ENCODE measurements around the gene CLPSL2.

The CLPSL2 gene

DNA sequence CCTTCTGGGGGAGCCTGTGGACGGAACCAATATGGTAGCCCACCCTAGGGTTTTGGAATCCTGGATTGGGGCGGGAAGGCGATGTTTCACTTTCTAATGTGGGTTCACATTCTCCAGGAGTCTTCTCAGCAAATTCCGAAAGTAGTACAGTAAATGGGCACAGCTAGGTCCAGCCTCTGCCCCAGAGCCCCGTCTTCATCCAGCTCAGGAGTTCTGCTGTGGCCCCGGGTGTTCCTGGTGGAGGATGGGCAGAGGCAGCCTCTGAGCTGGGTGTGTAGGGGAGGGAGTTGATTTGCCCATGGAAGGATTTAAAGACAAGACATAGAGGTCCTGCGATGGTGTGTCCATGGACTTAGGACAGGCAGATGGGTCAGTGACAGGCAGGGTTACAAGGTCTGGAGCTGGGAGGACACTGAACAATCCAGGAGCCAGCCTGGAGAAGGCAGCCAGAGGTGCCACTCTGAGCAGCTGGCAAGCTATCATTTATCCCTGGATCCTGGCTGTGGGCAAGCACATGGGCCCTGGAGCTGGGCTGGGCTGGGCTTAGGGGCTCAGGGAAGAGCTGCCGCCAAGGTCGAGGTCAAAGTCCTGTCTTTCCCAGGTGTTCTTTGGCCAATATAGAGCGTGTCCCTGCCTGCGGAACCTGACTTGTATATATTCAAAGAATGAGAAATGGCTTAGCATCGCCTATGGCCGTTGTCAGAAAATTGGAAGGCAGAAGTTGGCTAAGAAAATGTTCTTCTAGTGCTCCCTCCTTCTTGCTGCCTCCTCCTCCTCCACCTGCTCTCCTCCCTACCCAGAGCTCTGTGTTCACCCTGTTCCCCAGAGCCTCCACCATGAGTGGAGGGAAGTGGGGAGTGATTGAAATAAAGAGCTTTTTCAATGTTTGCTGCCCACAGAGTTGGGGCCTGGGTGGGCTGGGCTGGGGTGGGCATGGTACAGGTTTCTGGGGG is 11.1 kb downstream of the CLPSL2 start:
- POLR2A ChIA-PET, result interaction anchor here (1.4 kb wide), 1 partner anchor 11 kb away, joined by 6 read pairs; no protein-coding TSS in a partner anchor
- CTCF ChIA-PET, result interaction anchor here (4.0 to 4.4 kb wide), 2 partner anchors 10 to 50 kb away, joined by 18 to 33 read pairs; partner anchors contain the start of genes ARMC12 and CLPS
- TF ChIP-seq CTCF (IDR thresholded peaks at IDR 0.05; ENCODE audit: insufficient read depth, low read length, missing control alignments), result no peak
- DNase-seq (ENCODE audit: low read depth, low spot score), result no peak
- H3K4me3 ChIP-seq (ENCODE audit: low read depth, low read length), result no peak overlapping the region

- H3K4me3 ChIP-seq (ENCODE audit: low read depth, low read length), result no peak overlapping the region
- no peak for TF ChIP-seq CTCF (IDR thresholded peaks at IDR 0.05; ENCODE audit: insufficient read depth, low read length, missing control alignments)
- no peak for DNase-seq (ENCODE audit: low read depth, low spot score)
- ChIA-PET CTCF (interaction anchor here (0.9 to 4.4 kb wide), 4 partner anchors 9 to 241 kb away, joined by 3 to 33 read pairs (median 10); partner anchors contain the start of genes ARMC12 and CLPS), POLR2A (interaction anchor here (1.4 kb wide), 1 partner anchor 10 kb away, joined by 6 read pairs; no protein-coding TSS in a partner anchor)
Measured at GRCh38 chr6:35788423-35788982, 12.1 kb downstream of the CLPSL2 start.

GRCh38 chr6:35790683-35791082 is 14.3 kb downstream of the CLPSL2 start:
- no peak overlapping the region for H3K4me3 ChIP-seq (ENCODE audit: low read depth, low read length)
- no peak for DNase-seq (ENCODE audit: low read depth, low spot score)
- ChIA-PET POLR2A (no interaction called here), CTCF (interaction anchor here (4.0 kb wide), 1 partner anchor 53 kb away, joined by 18 read pairs; the partner anchor contains the start of gene ARMC12)
- no peak for TF ChIP-seq CTCF (IDR thresholded peaks at IDR 0.05; ENCODE audit: insufficient read depth, low read length, missing control alignments)

DNA sequence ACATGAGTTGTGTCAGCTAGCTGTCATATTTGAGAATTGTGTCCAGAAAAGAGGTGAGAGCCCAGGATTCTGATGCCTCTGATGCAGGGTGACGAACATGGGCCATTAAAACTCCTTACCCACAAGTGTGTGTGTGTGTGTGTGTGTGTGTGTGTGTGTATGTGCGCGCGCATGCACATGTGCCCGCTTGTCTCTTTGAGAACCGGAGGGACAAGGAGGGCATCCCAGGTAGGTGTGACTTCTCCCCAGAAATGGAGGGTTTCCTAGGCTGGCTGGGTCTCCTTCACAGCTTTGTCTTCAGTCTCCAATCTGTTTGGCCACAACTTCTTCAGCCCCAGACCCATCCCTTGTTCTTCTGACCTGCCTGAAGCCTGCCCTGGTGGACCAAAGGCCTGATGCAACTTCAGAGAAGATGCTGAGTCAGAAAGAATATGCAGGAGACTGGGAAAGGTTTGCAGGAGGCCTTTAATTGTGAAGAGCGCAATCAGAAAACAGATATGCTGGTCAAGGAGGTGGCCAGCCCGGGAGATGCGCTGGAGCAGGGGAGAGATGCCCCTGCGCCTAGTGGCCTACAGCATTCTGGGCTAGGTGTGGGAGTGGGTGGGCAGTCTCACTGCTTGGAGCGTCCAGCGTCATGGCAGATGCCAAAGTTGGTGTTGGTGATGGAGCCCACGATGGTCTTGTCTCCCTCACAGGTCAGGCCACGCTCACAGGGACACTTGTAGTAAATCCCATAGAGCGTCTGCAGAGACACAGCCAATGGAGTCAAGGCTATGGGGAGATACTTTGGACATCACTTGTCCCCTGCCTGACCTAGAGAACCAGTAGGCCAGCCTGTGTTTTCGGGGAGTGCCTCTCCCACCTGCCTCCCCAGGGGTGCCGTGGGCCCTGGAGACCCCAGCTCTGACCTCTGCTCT is 18.4 kb downstream of the CLPSL2 start:
- CTCF ChIA-PET, result no interaction called here
- H3K4me3 ChIP-seq (ENCODE audit: low read depth, low read length), result no peak overlapping the region
- POLR2A ChIA-PET, result interaction anchor here (0.6 kb wide), 1 partner anchor 1667 kb away, joined by 3 read pairs; no protein-coding TSS in a partner anchor
- DNase-seq (ENCODE audit: low read depth, low spot score), result no peak
- no peak for TF ChIP-seq CTCF (IDR thresholded peaks at IDR 0.05; ENCODE audit: insufficient read depth, low read length, missing control alignments)

- ChIA-PET CTCF (no interaction called here), POLR2A (no interaction called here)
- H3K4me3 ChIP-seq (ENCODE audit: low read depth, low read length), result no peak overlapping the region
- TF ChIP-seq CTCF (IDR thresholded peaks at IDR 0.05; ENCODE audit: insufficient read depth, low read length, missing control alignments), result no peak
- no peak for DNase-seq (ENCODE audit: low read depth, low spot score)
Measured at GRCh38 chr6:35795453-35796071, 19.2 kb downstream of the CLPSL2 start.

Data from AG04449 (cell line).